GM23248 (cell line): ENCODE data around the gene ADGRV1.

Experiments
- EZH2 ChIP-seq: fragments of 200-600 bp; sonication (generic); IDR thresholded peaks from 2 replicates; pipeline ENCODE4 v1.6.1; 2018; ENCODE audit warnings: antibody characterized with exemption, mild to moderate bottlenecking; ENCODE audit not compliant: insufficient read depth, poor library complexity, severe bottlenecking
- EZH2phosphoT487 ChIP-seq: fragments of 200-600 bp; sonication (generic); IDR thresholded peaks from 2 replicates; pipeline ENCODE4 v1.6.1; 2018; ENCODE audit warnings: antibody characterized with exemption, moderate library complexity, mild to moderate bottlenecking, low read depth; ENCODE audit not compliant: insufficient read depth

GRCh38 chr5:90803876-90804275 is 245.3 kb downstream of the ADGRV1 start:
- TF ChIP-seq EZH2 (no peak), EZH2phosphoT487 (no peak)
